ENCODE measurements around the gene FARP1. TPM values are rescaled to one million over a fixed set of nuclear protein-coding genes. Genes with fewer than 3 reads are reported as not detected.

Gene FARP1
- total and polyA plus RNA-seq, 7 donors, result 6.9 to 96.4 (median 32.9) TPM

DNA sequence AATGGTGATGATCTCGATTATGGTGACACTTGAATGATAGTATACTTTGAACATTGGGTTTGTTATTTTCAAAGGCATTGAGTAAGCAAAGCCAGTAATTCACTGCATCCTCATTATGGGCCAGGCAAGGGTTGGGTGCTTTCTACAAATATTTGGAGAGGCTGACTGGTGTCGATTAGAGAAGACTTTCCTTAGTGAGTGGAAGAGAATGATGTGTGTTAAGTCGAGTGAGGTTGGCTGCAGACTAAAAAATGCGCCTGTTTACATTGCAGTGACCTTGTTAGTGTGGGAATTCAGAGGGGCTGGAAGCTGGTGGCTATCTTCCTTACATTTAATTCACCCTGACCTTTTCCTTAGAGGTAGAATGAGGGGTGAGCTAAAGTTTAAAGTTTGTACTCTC, 56.6 kb downstream of the FARP1 start:
- intact Hi-C loops (cut with DNase I), result no loop called here
- no peaks in the 10 kb centered on the region for H3K9me3 ChIP-seq
- H3K27me3 ChIP-seq, result no peaks in the 10 kb centered on the region
- H3K27ac ChIP-seq, result peak overlapping the region in 2 of 4 donors; percentile 88 to 93
- WGBS, 2 donors, result 20 to 47% methylated on average over 4 of the region's 4 CpGs
- TF ChIP-seq CTCF (IDR thresholded peaks at IDR 0.05) (no peak), EP300 (IDR thresholded peaks at IDR 0.05) (no peak), POLR2AphosphoS5 (IDR thresholded peaks at IDR 0.05) (no peak), POLR2A (IDR thresholded peaks at IDR 0.05) (no peak)
- no peak for DNase-seq
- H3K4me1 ChIP-seq, result peaks cover 0 to 62% (median 38%) of the 10 kb centered on the region in 4 donors
- no peak overlapping the region for H3K4me3 ChIP-seq
- no peaks in the 10 kb centered on the region for H3K36me3 ChIP-seq

DNA sequence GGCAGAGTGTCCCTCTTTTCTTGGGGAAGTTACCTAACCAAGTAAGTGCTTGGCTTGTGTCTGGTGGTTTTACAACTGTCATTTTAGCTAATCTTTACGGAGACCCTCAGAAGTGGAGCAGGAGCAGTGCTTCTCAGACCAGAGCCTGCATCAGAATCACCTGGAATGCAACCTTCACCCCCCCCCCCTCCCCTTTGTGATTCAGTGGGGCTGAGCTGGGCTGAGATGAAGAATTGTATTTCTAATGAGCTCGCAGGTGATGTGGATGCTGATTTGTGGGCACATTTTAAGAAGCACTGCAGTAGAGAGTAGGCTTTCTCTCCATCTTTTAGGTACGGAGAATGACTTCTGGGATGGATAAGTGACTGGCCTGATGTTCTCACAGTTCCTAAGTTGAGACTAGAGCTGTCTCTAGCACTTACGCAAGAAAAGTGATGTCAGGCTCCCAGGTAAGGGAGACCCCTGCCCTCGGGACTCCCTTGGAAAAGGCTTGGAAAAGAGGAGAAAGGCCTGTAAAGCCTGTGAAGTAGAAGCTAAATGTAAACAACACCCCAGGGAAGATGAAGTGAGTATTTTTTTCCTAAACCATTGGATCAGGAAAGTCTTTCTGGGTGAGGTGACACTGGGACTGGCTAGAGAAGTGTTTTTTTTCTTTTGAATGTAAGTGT, 57.5 kb downstream of the FARP1 start:
- WGBS, 2 donors, result 86 to 89% methylated on average over 5 of the region's 5 CpGs
- intact Hi-C loops (cut with DNase I), result no loop called here
- Histone ChIP-seq H3K36me3 (no peaks in the 10 kb centered on the region), H3K4me3 (no peak overlapping the region), H3K27ac (peak overlapping the region in 2 of 4 donors; percentile 88 to 93), H3K27me3 (no peaks in the 10 kb centered on the region), H3K9me3 (no peaks in the 10 kb centered on the region), H3K4me1 (peaks cover 0 to 54% (median 32%) of the 10 kb centered on the region in 4 donors)
- TF ChIP-seq POLR2AphosphoS5 (IDR thresholded peaks at IDR 0.05) (no peak), EP300 (IDR thresholded peaks at IDR 0.05) (no peak), CTCF (IDR thresholded peaks at IDR 0.05) (no peak), POLR2A (IDR thresholded peaks at IDR 0.05) (no peak)
- no peak for DNase-seq

DNA sequence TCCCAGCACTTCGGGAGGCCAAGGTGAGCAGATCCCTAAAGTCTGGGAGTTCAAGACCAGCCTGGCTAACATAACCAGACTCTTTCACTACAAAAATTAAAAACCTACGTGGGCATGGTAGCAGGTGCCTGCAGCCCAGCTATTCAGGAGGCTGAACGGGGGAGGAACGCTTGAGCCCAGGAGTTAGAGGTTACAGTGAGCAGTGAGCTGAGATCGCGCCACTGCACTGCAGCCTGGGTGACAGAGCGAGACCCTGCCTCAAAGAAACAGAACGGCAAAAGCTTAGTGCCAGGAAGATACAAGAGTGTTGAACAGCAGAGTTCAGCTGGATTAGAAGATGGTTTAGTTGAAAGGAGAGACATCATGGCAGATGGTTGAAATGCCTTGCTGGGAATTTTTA, 58.3 kb downstream of the FARP1 start:
- Histone ChIP-seq H3K4me3 (no peak overlapping the region), H3K9me3 (no peaks in the 10 kb centered on the region), H3K27me3 (no peaks in the 10 kb centered on the region), H3K4me1 (peaks cover 0 to 47% (median 25%) of the 10 kb centered on the region in 4 donors), H3K36me3 (no peaks in the 10 kb centered on the region), H3K27ac (peak overlapping the region in 2 of 4 donors; percentile 88 to 93)
- WGBS, 2 donors, result 96% methylated on average over 8 of the region's 8 CpGs
- intact Hi-C loops (cut with DNase I), result no loop called here
- no peak for TF ChIP-seq POLR2AphosphoS5 (IDR thresholded peaks at IDR 0.05)
- TF ChIP-seq CTCF (IDR thresholded peaks at IDR 0.05), result no peak
- TF ChIP-seq POLR2A (IDR thresholded peaks at IDR 0.05), result no peak
- TF ChIP-seq EP300 (IDR thresholded peaks at IDR 0.05), result no peak
- no peak for DNase-seq

GRCh38 chr13:98201984-98202383, 59.1 kb downstream of the FARP1 start:
- H3K4me3 ChIP-seq, result no peak overlapping the region
- H3K27me3 ChIP-seq, result no peaks in the 10 kb centered on the region
- TF ChIP-seq EP300 (IDR thresholded peaks at IDR 0.05) (no peak), CTCF (IDR thresholded peaks at IDR 0.05) (no peak), POLR2A (IDR thresholded peaks at IDR 0.05) (no peak), POLR2AphosphoS5 (IDR thresholded peaks at IDR 0.05) (no peak)
- intact Hi-C loops (cut with DNase I), result no loop called here
- 12 to 52% methylated on average over 6 of the region's 6 CpGs for WGBS, 2 donors
- H3K9me3 ChIP-seq, result peaks cover 0 to 2% (median 0%) of the 10 kb centered on the region in 4 donors
- H3K36me3 ChIP-seq, result no peaks in the 10 kb centered on the region
- DNase-seq, result no peak
- peak overlapping the region in 3 of 4 donors; percentile 23 to 93 (median 88) for H3K27ac ChIP-seq
- peaks cover 0 to 55% (median 29%) of the 10 kb centered on the region in 4 donors for H3K4me1 ChIP-seq

Data from sigmoid colon (tissue), 7 donors.